Loucy (cell line): ENCODE data around the gene GHSR.

ENCODE experiments used
- H2AFZ ChIP-seq: fragments of 200-600 bp; sonication (generic); 2 replicates; pipeline ENCODE4 v1.6.0; 2016; ENCODE audit warnings: antibody characterized with exemption, mild to moderate bottlenecking, low read length, moderate library complexity
- H3F3A ChIP-seq: fragments of 200-600 bp; 2 replicates; pipeline ENCODE4 v1.6.0; 2016; ENCODE audit warnings: antibody characterized with exemption, low read depth, mild to moderate bottlenecking
- H3K27me3 ChIP-seq: fragments of 200-600 bp; sonication (generic); 2 replicates; pipeline ENCODE4 v1.6.1; 2014; ENCODE audit warnings: low read length, mild to moderate bottlenecking; ENCODE audit not compliant: insufficient read depth, poor library complexity, severe bottlenecking
- H3K36me3 ChIP-seq: fragments of 200-600 bp; sonication (generic); 2 replicates; pipeline ENCODE4 v1.6.1; 2016; ENCODE audit warnings: low read length; ENCODE audit not compliant: insufficient read depth
- H3K4me1 ChIP-seq: fragments of 200-600 bp; sonication (generic); 2 replicates; pipeline ENCODE4 v1.5.1; 2014; ENCODE audit warnings: low read length, mild to moderate bottlenecking; ENCODE audit not compliant: insufficient read depth, poor library complexity, severe bottlenecking
- H3K4me2 ChIP-seq: fragments of 200-600 bp; sonication (generic); 2 replicates; pipeline ENCODE4 v1.6.0; 2014; ENCODE audit warnings: antibody characterized with exemption, low read length, low read depth, mild to moderate bottlenecking; ENCODE audit not compliant: poor library complexity, severe bottlenecking
- H3K4me3 ChIP-seq: fragments of 200-600 bp; sonication (generic); 2 replicates; pipeline ENCODE4 v1.5.1; 2014; ENCODE audit warnings: low read length, mild to moderate bottlenecking, mixed read lengths; ENCODE audit not compliant: poor library complexity, severe bottlenecking
- H3K79me2 ChIP-seq: fragments of 200-600 bp; sonication (generic); 2 replicates; pipeline ENCODE4 v1.6.1; 2014; ENCODE audit warnings: low read length; ENCODE audit not compliant: insufficient read depth
- H3K9ac ChIP-seq: fragments of 200-600 bp; sonication (generic); 2 replicates; pipeline ENCODE4 v1.6.0; 2014; ENCODE audit warnings: mild to moderate bottlenecking, low read depth, low read length, moderate library complexity; ENCODE audit not compliant: poor library complexity, severe bottlenecking
- H3K9me2 ChIP-seq: fragments of 200-600 bp; sonication (generic); replicated peaks from 2 replicates; pipeline ENCODE4 v1.6.1; 2016; ENCODE audit warnings: low read depth, low read length, mixed read lengths
- H3K9me3 ChIP-seq: fragments of 200-600 bp; sonication (generic); 2 replicates; pipeline ENCODE4 v1.6.1; 2014; ENCODE audit warnings: mild to moderate bottlenecking, antibody characterized with exemption, low read length, low read depth; ENCODE audit not compliant: insufficient read depth
- H4K20me1 ChIP-seq: fragments of 200-600 bp; sonication (generic); 2 replicates; pipeline ENCODE4 v1.6.0; 2014; ENCODE audit warnings: antibody characterized with exemption, low read length, mild to moderate bottlenecking; ENCODE audit not compliant: insufficient read depth, poor library complexity, severe bottlenecking
- CTCF ChIP-seq: fragments of 200-600 bp; sonication (generic); conservative IDR thresholded peaks from 2 replicates; pipeline ENCODE4 v1.5.1; 2014; ENCODE audit warnings: mild to moderate bottlenecking, antibody characterized with exemption, low read length
- EZH2phosphoT487 ChIP-seq: fragments of 200-600 bp; IDR thresholded peaks from 2 replicates; pipeline ENCODE4 v1.6.1; 2018; ENCODE audit warnings: antibody characterized with exemption, mild to moderate bottlenecking, moderate library complexity, borderline replicate concordance

The GHSR gene

DNA sequence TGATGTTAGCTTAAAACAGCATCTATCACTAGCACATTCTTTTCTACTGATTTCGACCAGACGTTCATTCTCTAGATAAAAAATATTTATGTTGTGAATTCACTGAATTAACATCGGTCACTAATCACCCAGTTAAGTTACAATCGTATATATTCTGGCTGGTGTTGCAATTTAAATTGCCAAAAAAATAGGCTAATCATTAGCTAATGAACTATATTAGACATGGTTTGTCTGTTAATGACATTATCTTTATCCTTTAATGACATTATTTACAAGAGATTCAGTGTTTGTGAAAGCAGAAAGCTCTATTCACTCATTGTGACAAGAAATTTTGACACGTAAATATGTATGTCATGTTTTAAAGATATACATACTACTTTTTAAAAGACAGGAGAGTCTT, 6.7 kb downstream of the GHSR start:
- H3F3A ChIP-seq, result no peaks in the 10 kb centered on the region
- H3K9me3 ChIP-seq, result no peaks in the 10 kb centered on the region
- no peak overlapping the region for H3K4me3 ChIP-seq
- no peaks in the 10 kb centered on the region for H3K36me3 ChIP-seq
- H4K20me1 ChIP-seq, result no peaks in the 10 kb centered on the region
- no peak overlapping the region for H3K4me2 ChIP-seq
- H3K79me2 ChIP-seq, result no peaks in the 10 kb centered on the region
- no peak overlapping the region for H2AFZ ChIP-seq
- TF ChIP-seq EZH2phosphoT487, result no peak
- no peak for TF ChIP-seq CTCF
- H3K9ac ChIP-seq, result no peak overlapping the region
- no peaks in the 10 kb centered on the region for H3K4me1 ChIP-seq
- no peaks in the 10 kb centered on the region for H3K9me2 ChIP-seq
- H3K27me3 ChIP-seq, result no peaks in the 10 kb centered on the region

GRCh38 chr3:172438186-172438585, 10.1 kb downstream of the GHSR start:
- Histone ChIP-seq H3F3A (no peaks in the 10 kb centered on the region), H3K79me2 (no peaks in the 10 kb centered on the region), H3K27me3 (no peaks in the 10 kb centered on the region), H3K4me2 (no peak overlapping the region), H3K36me3 (no peaks in the 10 kb centered on the region), H3K9me2 (no peaks in the 10 kb centered on the region), H3K9ac (no peak overlapping the region), H4K20me1 (no peaks in the 10 kb centered on the region), H2AFZ (no peak overlapping the region), H3K9me3 (no peaks in the 10 kb centered on the region), H3K4me1 (no peaks in the 10 kb centered on the region), H3K4me3 (no peak overlapping the region)
- TF ChIP-seq CTCF (no peak), EZH2phosphoT487 (no peak)

GRCh38 chr3:172437713-172438112, 10.5 kb downstream of the GHSR start:
- H2AFZ ChIP-seq, result no peak overlapping the region
- no peak overlapping the region for H3K4me3 ChIP-seq
- no peaks in the 10 kb centered on the region for H4K20me1 ChIP-seq
- H3F3A ChIP-seq, result no peaks in the 10 kb centered on the region
- no peaks in the 10 kb centered on the region for H3K36me3 ChIP-seq
- no peak overlapping the region for H3K4me2 ChIP-seq
- H3K79me2 ChIP-seq, result no peaks in the 10 kb centered on the region
- TF ChIP-seq EZH2phosphoT487 (no peak), CTCF (no peak)
- no peaks in the 10 kb centered on the region for H3K4me1 ChIP-seq
- no peaks in the 10 kb centered on the region for H3K9me3 ChIP-seq
- H3K9ac ChIP-seq, result no peak overlapping the region
- H3K27me3 ChIP-seq, result no peaks in the 10 kb centered on the region
- no peaks in the 10 kb centered on the region for H3K9me2 ChIP-seq
